GM18907 (cell line): ENCODE measurements around the gene LYSET.
"Not testable (repeated sequence)": the region's sequence is repeated elsewhere in the genome, so short reads cannot be mapped to it uniquely, and the experiment has no call there.

Experiments used
- ATAC-seq: cut with Tn5 transposase; IDR thresholded peaks from one replicate; pipeline ENCODE4 v1.9.1; 2021; ENCODE audit warnings: mild to moderate bottlenecking, moderate library complexity; ENCODE audit not compliant: unreplicated experiment

Gene LYSET

GRCh38 chr14:93214598-93214997 is 29.5 kb downstream of the LYSET start:
- no peak for ATAC-seq

GRCh38 chr14:93219103-93219726 is 34.1 kb downstream of the LYSET start:
- ATAC-seq, result peak; percentile 52

- ATAC-seq, result no peak
Observed at GRCh38 chr14:93220509-93220908, 35.4 kb downstream of the LYSET start.

GRCh38 chr14:93223565-93223964 is 38.4 kb downstream of the LYSET start:
- no peak for ATAC-seq

- ATAC-seq, result no peak
Observed at GRCh38 chr14:93228550-93228949, 43.4 kb downstream of the LYSET start.

GRCh38 chr14:93230539-93230938 is 45.4 kb downstream of the LYSET start:
- no peak for ATAC-seq

- ATAC-seq, result no peak
Observed at GRCh38 chr14:93231129-93231979, 46.2 kb downstream of the LYSET start.

- ATAC-seq, result no peak
Observed at GRCh38 chr14:93232159-93232558, 47.0 kb downstream of the LYSET start.

- not testable (repeated sequence) for ATAC-seq
Observed at GRCh38 chr14:93233078-93233477, 48.0 kb downstream of the LYSET start.

- no peak for ATAC-seq
Observed at GRCh38 chr14:93234798-93235197, 49.7 kb downstream of the LYSET start.
